HG02885 (cell line): ENCODE data around the gene SPAG4.

ENCODE experiments used
- ATAC-seq: cut with Tn5 transposase; IDR thresholded peaks from one replicate; pipeline ENCODE4 v1.9.1; 2021; ENCODE audit warnings: mild to moderate bottlenecking; ENCODE audit not compliant: unreplicated experiment, poor library complexity

Gene SPAG4

GRCh38 chr20:35615667-35616464 is at the start of gene SPAG4:
Gene SPAG4, plus strand, starts transcription at chr20:35615829. Its CDS starts 175 bp downstream, at chr20:35616004.
- ATAC-seq: peak; percentile 74

GRCh38 chr20:35568645-35569044 is 47.0 kb upstream of the SPAG4 start:
- no peak for ATAC-seq

- no peak for ATAC-seq
Measured at GRCh38 chr20:35571555-35571954, 44.1 kb upstream of the SPAG4 start.

GRCh38 chr20:35572838-35573237 is 42.8 kb upstream of the SPAG4 start:
- no peak for ATAC-seq

GRCh38 chr20:35575958-35576357 is 39.7 kb upstream of the SPAG4 start:
- no peak for ATAC-seq

GRCh38 chr20:35576816-35577215 is 38.8 kb upstream of the SPAG4 start:
- no peak for ATAC-seq

GRCh38 chr20:35578469-35578868 is 37.2 kb upstream of the SPAG4 start:
- ATAC-seq: no peak

- ATAC-seq: no peak
Measured at GRCh38 chr20:35579196-35579595, 36.4 kb upstream of the SPAG4 start.

- no peak for ATAC-seq
Measured at GRCh38 chr20:35582131-35582530, 33.5 kb upstream of the SPAG4 start.

- ATAC-seq: no peak
Measured at GRCh38 chr20:35582741-35583404, 32.8 kb upstream of the SPAG4 start.

- no peak for ATAC-seq
Measured at GRCh38 chr20:35583636-35584560, 31.7 kb upstream of the SPAG4 start.

- ATAC-seq: no peak
Measured at GRCh38 chr20:35586751-35587425, 28.7 kb upstream of the SPAG4 start.

- no peak for ATAC-seq
Measured at GRCh38 chr20:35587436-35587835, 28.2 kb upstream of the SPAG4 start.

- no peak for ATAC-seq
Measured at GRCh38 chr20:35588397-35588796, 27.2 kb upstream of the SPAG4 start.

- ATAC-seq: no peak
Measured at GRCh38 chr20:35592339-35592974, 23.2 kb upstream of the SPAG4 start.

GRCh38 chr20:35595456-35595855 is 20.2 kb upstream of the SPAG4 start:
- ATAC-seq: no peak

GRCh38 chr20:35595901-35596300 is 19.7 kb upstream of the SPAG4 start:
- ATAC-seq: no peak

- no peak for ATAC-seq
Measured at GRCh38 chr20:35597186-35597585, 18.4 kb upstream of the SPAG4 start.

GRCh38 chr20:35598476-35598875 is 17.2 kb upstream of the SPAG4 start:
- no peak for ATAC-seq
